Choroid plexus epithelial cell (primary cell): ENCODE data around the gene NUPR1.
"Not testable (repeated sequence)": the region's sequence is repeated elsewhere in the genome, so short reads cannot be mapped to it uniquely, and the experiment has no call there.

Experiments
- DNase-seq: peaks from one replicate; pipeline ENCODE4 v3.0.0-alpha.2; 2010; ENCODE audit warnings: low read depth
- H3K4me3 ChIP-seq: 2 replicates; pipeline ENCODE4 v1.5.1; 2011; ENCODE audit warnings: low read depth, mild to moderate bottlenecking, control low read depth, low read length, moderate library complexity
- TF ChIP-seq, protein P1 (sequence below): conservative IDR thresholded peaks from 2 replicates; pipeline ENCODE4 v1.5.1; 2011; ENCODE audit warnings: low read depth, mild to moderate bottlenecking, control low read depth, inconsistent platforms, low read length, moderate library complexity

NUPR1 gene

DNA sequence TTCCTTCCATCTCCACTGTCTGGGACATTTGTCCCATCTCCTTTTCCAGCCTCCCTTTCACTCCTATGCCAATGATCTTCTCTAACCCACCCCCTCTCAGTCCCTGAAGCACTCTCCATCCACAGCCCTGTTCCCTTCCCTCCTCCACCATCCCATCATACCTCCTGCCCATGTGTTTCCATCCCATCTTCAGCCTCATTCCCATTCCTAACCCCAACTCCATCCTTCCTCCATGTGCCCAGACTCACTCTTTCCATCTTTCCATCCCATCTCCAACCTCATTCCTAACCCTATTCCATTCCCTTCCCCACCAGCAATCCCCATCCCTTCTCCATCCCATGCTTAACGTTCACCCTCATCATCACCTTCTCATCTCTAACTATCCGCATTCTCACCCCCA lies 36.5 kb downstream of the NUPR1 start:
- H3K4me3 ChIP-seq, result no peak overlapping the region
- TF ChIP-seq, protein P1, sequence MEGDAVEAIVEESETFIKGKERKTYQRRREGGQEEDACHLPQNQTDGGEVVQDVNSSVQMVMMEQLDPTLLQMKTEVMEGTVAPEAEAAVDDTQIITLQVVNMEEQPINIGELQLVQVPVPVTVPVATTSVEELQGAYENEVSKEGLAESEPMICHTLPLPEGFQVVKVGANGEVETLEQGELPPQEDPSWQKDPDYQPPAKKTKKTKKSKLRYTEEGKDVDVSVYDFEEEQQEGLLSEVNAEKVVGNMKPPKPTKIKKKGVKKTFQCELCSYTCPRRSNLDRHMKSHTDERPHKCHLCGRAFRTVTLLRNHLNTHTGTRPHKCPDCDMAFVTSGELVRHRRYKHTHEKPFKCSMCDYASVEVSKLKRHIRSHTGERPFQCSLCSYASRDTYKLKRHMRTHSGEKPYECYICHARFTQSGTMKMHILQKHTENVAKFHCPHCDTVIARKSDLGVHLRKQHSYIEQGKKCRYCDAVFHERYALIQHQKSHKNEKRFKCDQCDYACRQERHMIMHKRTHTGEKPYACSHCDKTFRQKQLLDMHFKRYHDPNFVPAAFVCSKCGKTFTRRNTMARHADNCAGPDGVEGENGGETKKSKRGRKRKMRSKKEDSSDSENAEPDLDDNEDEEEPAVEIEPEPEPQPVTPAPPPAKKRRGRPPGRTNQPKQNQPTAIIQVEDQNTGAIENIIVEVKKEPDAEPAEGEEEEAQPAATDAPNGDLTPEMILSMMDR, result no peak
- no peak for DNase-seq

DNA sequence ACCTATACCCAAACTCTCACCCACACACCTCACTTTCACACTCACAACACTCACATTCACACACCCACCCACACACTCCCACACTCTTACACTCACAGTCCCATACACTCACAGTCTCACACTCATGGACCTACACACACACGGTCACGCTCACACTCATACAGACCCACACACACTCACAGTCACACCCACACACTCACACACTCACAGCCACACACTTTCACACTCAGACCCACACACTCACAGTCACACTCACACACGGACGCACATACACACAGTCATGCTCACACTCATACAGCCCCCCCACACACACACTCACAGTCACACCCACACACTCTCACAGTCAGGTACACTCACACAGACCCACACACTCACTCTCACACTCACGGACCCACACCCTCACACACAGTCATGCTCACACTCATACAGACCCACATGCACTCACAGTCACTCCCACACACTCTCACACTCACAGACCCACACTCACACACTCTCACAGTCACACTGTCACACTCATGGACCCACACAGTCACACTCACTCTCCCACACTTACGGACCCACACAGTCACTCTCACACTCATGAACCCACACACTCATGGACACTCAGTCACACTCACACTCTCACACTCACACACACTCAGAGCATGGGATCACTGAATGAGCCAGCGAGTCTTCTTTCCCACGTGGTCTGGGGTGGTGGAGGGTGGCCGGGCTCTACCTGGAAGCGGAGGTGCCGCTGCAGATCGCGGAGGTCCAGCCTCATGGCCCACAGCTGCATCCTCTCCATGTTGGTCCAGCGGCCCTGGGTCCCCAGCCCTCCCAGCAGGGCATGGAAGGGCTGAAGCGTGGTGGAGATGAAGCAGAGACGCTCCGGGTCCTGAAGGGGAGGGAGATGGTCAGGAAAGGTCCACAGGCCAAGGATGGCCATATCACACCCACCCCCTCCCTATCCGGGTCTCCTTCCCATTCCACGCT lies 37.2 kb downstream of the NUPR1 start:
- no peak for DNase-seq
- TF ChIP-seq, protein P1, result no peak
- no peak overlapping the region for H3K4me3 ChIP-seq

DNA sequence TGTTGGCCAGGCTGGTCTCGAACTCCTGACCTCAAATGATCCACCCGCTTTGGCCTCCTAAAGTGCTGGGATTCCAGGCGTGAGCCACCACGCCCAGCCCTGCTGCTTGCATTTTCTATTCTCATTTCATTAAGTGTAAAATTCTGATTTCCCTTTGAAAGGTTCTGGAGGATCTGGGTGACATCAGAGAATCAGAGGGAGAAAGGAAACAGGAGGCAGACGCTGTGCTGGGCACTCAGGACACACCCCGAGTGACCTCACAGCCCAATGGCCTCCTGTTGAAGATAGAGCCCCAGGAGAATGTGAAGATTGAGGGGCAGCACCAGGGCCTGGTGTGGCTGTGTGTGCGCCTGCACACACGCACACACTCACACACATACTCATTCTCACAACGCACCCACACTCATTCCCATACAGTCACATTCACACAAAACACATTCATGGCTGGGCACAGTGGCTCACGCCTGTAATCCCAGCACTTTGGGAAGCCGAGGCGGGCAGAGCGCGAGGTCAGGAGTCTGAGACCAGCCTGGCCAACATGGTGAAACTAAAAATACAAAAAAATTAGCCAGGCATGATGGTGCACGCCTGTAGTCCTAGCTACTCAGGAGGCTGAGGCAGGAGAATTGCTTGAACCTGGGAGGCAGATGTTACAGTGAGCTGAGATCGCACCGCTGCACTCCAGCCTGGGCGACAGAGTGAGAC lies 38.1 kb downstream of the NUPR1 start:
- not testable (repeated sequence) for DNase-seq, H3K4me3 ChIP-seq

DNA sequence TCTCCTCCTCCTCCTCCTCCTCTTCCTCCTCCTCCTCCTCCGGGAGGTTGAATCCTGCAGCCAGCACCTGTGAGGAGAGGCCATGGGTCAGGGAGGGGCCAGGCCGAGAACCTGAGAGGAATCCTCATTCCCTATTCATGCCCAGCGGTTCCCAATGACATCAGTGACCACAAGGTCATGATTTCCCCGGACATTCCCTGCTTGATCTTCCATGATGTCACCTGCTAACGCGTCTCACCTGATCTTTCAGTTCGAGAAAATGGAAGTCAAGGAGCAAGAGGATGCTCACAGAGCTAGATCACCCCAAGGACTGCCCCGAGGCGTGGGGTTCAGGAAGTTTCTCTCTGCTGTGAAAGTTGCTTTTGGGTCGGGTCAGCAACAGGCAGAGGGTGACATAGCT lies 38.9 kb downstream of the NUPR1 start:
- no peak for DNase-seq
- no peak overlapping the region for H3K4me3 ChIP-seq
- TF ChIP-seq, protein P1, result no peak

DNA sequence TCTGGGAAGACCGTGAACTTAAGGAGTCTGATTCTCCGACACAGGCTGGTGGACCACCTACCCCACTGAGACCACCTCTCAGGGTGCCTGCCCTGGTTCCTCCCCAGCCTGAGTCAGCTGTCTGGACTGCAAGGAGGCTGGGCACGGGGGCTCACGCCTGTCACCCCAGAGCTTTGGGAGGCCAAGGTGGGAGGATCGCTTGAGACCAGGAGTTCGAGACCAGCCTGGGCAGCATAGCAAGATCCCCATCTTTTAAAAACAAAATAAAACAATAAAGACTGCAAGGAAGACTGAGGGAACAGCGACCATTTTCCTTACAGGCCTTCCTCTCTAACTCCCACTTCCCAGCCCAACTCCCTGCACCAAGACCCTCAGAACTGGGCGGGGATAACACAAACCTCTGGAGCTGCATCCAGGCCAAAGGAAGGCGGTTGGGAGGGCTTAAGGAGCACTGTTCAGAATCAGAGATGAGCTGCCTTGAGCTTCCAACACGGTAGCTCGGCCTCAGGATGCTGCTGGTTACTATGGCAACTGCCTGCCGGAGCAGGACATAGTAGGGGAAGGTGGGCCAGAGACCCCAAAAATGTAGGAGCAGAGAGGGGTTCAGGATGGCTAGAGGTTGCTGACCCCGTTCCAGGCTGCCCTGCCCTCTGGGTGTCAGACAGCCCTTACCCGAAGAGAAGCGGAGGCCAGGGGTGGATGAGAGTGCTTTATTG lies 40.0 kb downstream of the NUPR1 start:
- TF ChIP-seq, protein P1, result no peak
- H3K4me3 ChIP-seq, result no peak overlapping the region
- DNase-seq, result no peak

DNA sequence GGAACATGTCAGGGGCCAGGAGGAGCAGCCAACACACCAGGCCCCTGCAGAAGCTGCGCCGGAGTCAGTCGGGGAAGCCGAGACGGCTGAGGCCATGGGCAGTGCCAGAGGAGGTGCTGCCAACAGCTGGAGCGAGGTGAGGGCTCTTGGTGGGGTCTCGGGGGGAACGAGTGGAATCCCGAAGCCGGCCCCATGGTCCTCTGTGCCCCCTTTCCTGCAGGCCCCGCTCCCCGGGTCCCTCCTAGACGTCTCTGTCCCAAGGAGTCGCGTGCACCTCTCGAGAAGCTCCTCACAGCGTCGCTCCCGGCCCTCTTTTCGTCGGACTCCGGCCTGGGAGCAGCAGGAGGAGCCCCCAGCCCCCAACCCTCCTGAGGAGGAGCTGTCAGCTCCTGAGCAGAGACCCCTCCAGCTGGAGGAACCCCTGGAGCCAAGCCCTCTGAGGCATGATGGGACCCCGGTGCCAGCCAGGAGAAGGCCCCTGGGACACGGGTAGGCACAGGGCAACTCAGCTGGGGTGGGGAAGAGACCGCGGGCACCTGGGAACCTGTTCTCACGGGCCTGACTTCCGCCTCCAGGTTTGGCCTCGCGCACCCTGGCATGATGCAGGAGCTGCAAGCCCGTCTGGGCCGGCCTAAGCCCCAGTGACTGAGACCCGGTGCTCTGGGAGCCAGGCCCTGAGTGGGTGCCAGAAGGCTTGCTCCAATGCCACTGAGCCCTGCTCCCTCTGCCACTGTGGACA lies 40.7 kb downstream of the NUPR1 start:
- no peak for DNase-seq
- TF ChIP-seq, protein P1, result no peak
- no peak overlapping the region for H3K4me3 ChIP-seq
